SKM-1 (cell line): ENCODE results near the gene IL1F10.

Source experiments
- DNase-seq: peaks from one replicate; lab custom pipeline; 2025; ENCODE audit not compliant: unreplicated experiment; lab: John Stamatoyannopoulos, UW

The IL1F10 gene

GRCh38 chr2:113067681-113068080 lies at the start of gene IL1F10:
IL1F10 (plus strand) TSS chr2:113067970; CDS start chr2:113072739, 4,769 bp downstream.
- no peak for DNase-seq

- no peak for DNase-seq
Measured at GRCh38 chr2:113018509-113018908, 49.3 kb upstream of the IL1F10 start.

GRCh38 chr2:113021312-113021711 lies 46.5 kb upstream of the IL1F10 start:
- DNase-seq = no peak

GRCh38 chr2:113024764-113025163 lies 43.0 kb upstream of the IL1F10 start:
- DNase-seq = no peak

GRCh38 chr2:113025737-113026136 lies 42.0 kb upstream of the IL1F10 start:
- peak; percentile 11 for DNase-seq

- no peak for DNase-seq
Measured at GRCh38 chr2:113027691-113028090, 40.1 kb upstream of the IL1F10 start.

GRCh38 chr2:113028112-113028511 lies 39.7 kb upstream of the IL1F10 start:
- no peak for DNase-seq

GRCh38 chr2:113032737-113033136 lies 35.0 kb upstream of the IL1F10 start:
- no peak for DNase-seq

- no peak for DNase-seq
Measured at GRCh38 chr2:113034016-113034415, 33.8 kb upstream of the IL1F10 start.

- DNase-seq = no peak
Measured at GRCh38 chr2:113036763-113037162, 31.0 kb upstream of the IL1F10 start.

- DNase-seq = no peak
Measured at GRCh38 chr2:113038291-113038690, 29.5 kb upstream of the IL1F10 start.

GRCh38 chr2:113039158-113039557 lies 28.6 kb upstream of the IL1F10 start:
- no peak for DNase-seq

- no peak for DNase-seq
Measured at GRCh38 chr2:113039719-113040118, 28.1 kb upstream of the IL1F10 start.

- no peak for DNase-seq
Measured at GRCh38 chr2:113041871-113042270, 25.9 kb upstream of the IL1F10 start.

GRCh38 chr2:113046465-113046864 lies 21.3 kb upstream of the IL1F10 start:
- no peak for DNase-seq

- no peak for DNase-seq
Measured at GRCh38 chr2:113050921-113051895, 16.6 kb upstream of the IL1F10 start.

GRCh38 chr2:113052396-113052917 lies 15.3 kb upstream of the IL1F10 start, which contains the start of gene IL36B:
IL36B (minus strand) TSS chr2:113052867.
- no peak for DNase-seq

- no peak for DNase-seq
Measured at GRCh38 chr2:113053666-113054065, 14.1 kb upstream of the IL1F10 start.

- no peak for DNase-seq
Measured at GRCh38 chr2:113054066-113054465, 13.7 kb upstream of the IL1F10 start.

- DNase-seq = no peak
Measured at GRCh38 chr2:113056521-113056920, 11.2 kb upstream of the IL1F10 start.

- DNase-seq = no peak
Measured at GRCh38 chr2:113057117-113057516, 10.7 kb upstream of the IL1F10 start.

GRCh38 chr2:113058411-113058994 lies 9.3 kb upstream of the IL1F10 start:
- DNase-seq = no peak
